ENCODE data around the gene GRID2. TPM values are rescaled to one million over a fixed set of nuclear protein-coding genes. Genes with fewer than 3 reads are reported as not detected.

Gene GRID2
- polyA plus RNA-seq, 1 donor from 2014 or later = 14.9 TPM

- Histone ChIP-seq H3K9me2 (ENCODE audit: insufficient read depth, low read length) (no peaks in the 10 kb centered on the region), H3K4me3 (ENCODE audit: low read length) (no peak overlapping the region), H3K27ac (ENCODE audit: low read length) (no peak overlapping the region), H3K36me3 (ENCODE audit: insufficient read depth, low read length) (no peaks in the 10 kb centered on the region), H3K9me3 (ENCODE audit: low read length) (no peaks in the 10 kb centered on the region), H2AFZ (ENCODE audit: low read depth, low read length) (no peak overlapping the region), H3K9ac (ENCODE audit: low read length) (no peak overlapping the region), H3K4me2 (ENCODE audit: low read length) (no peak overlapping the region), H3F3A (ENCODE audit: insufficient read depth, low read length, poor library complexity, severe bottlenecking) (no peaks in the 10 kb centered on the region), H3K27me3 (ENCODE audit: insufficient read depth, low read depth, low read length) (no peaks in the 10 kb centered on the region), H3K79me2 (replicated peaks; ENCODE audit: insufficient read depth, low read length) (no peaks in the 10 kb centered on the region), H4K20me1 (ENCODE audit: insufficient read depth) (no peaks in the 10 kb centered on the region)
- TF ChIP-seq TAF1 (IDR thresholded peaks at IDR 0.05; ENCODE audit: low read depth) = no peak
- no peak for TF ChIP-seq RAD21 (conservative IDR thresholded peaks at IDR 0.05)
- TF ChIP-seq MXI1 (conservative IDR thresholded peaks at IDR 0.05; ENCODE audit: poor library complexity, severe bottlenecking) = no peak
- no peak for TF ChIP-seq EP300 (conservative IDR thresholded peaks at IDR 0.05; ENCODE audit: poor library complexity, severe bottlenecking)
- TF ChIP-seq EZH2 (IDR thresholded peaks at IDR 0.05; ENCODE audit: borderline replicate concordance, insufficient read depth, low read length, poor library complexity, severe bottlenecking) = no peak
- no peak for TF ChIP-seq POLR2AphosphoS5 (IDR thresholded peaks at IDR 0.05)
- no peak for TF ChIP-seq CTCF (IDR thresholded peaks at IDR 0.05; ENCODE audit: poor library complexity, severe bottlenecking)
- no peak for TF ChIP-seq SMC3 (conservative IDR thresholded peaks at IDR 0.05; ENCODE audit: poor library complexity)
- no peak for TF ChIP-seq REST (IDR thresholded peaks at IDR 0.05; ENCODE audit: borderline replicate concordance)
Measured at GRCh38 chr4:92658318-92658717, 354.6 kb downstream of the GRID2 start.

GRCh38 chr4:92677805-92678204 lies 374.0 kb downstream of the GRID2 start:
- Histone ChIP-seq H4K20me1 (ENCODE audit: insufficient read depth) (no peaks in the 10 kb centered on the region), H3K9me3 (ENCODE audit: low read length) (no peaks in the 10 kb centered on the region), H2AFZ (ENCODE audit: low read depth, low read length) (no peak overlapping the region), H3K9ac (ENCODE audit: low read length) (no peak overlapping the region), H3K4me2 (ENCODE audit: low read length) (no peak overlapping the region), H3K36me3 (ENCODE audit: insufficient read depth, low read length) (no peaks in the 10 kb centered on the region), H3K79me2 (replicated peaks; ENCODE audit: insufficient read depth, low read length) (no peaks in the 10 kb centered on the region), H3F3A (ENCODE audit: insufficient read depth, low read length, poor library complexity, severe bottlenecking) (no peaks in the 10 kb centered on the region), H3K4me3 (ENCODE audit: low read length) (no peak overlapping the region), H3K27me3 (ENCODE audit: insufficient read depth, low read depth, low read length) (no peaks in the 10 kb centered on the region), H3K9me2 (ENCODE audit: insufficient read depth, low read length) (no peaks in the 10 kb centered on the region), H3K27ac (ENCODE audit: low read length) (no peak overlapping the region)
- TF ChIP-seq REST (IDR thresholded peaks at IDR 0.05; ENCODE audit: borderline replicate concordance) (no peak), RAD21 (conservative IDR thresholded peaks at IDR 0.05) (no peak), POLR2AphosphoS5 (IDR thresholded peaks at IDR 0.05) (no peak), MXI1 (conservative IDR thresholded peaks at IDR 0.05; ENCODE audit: poor library complexity, severe bottlenecking) (no peak), SMC3 (conservative IDR thresholded peaks at IDR 0.05; ENCODE audit: poor library complexity) (no peak), EP300 (conservative IDR thresholded peaks at IDR 0.05; ENCODE audit: poor library complexity, severe bottlenecking) (no peak), EZH2 (IDR thresholded peaks at IDR 0.05; ENCODE audit: borderline replicate concordance, insufficient read depth, low read length, poor library complexity, severe bottlenecking) (no peak), TAF1 (IDR thresholded peaks at IDR 0.05; ENCODE audit: low read depth) (no peak), CTCF (IDR thresholded peaks at IDR 0.05; ENCODE audit: poor library complexity, severe bottlenecking) (no peak)

Data from neural cell (in vitro differentiated cells).